Ramos (cell line): ENCODE results near the gene TNFAIP2.
"Not testable (repeated sequence)": the region's sequence is repeated elsewhere in the genome, so short reads cannot be mapped to it uniquely, and the experiment has no call there.

Experiments used
- in situ Hi-C: fragments of 300-500 bp; cut with MboI; formaldehyde crosslinking; loops from one replicate; pipeline ENCODE4 v1.14.3; 2022; ENCODE audit warnings: low sequenced_read_pairs; ENCODE audit not compliant: unreplicated experiment

The TNFAIP2 gene

DNA sequence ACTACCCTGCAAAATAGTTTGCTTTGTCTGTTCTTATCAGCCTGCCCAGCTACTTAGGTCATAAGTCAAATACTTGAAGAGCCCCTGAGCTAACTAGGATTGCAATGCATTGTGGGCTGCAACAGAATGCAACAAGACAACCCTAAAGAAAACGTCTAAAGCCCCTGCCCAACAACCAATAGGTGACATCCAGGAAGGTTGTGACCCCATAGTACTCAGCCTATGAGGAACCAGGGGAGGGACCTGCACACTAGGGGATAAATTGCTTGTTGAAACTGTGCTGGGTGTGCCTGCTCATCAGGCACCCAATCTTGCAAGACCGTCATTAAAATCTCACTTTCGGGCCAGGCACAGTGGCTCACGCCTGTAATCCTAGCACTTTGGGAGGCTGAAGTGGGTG lies 52.9 kb downstream of the TNFAIP2 start:
- in situ Hi-C loops = not testable (repeated sequence)

GRCh38 chr14:103177376-103177775 lies 54.1 kb downstream of the TNFAIP2 start:
- in situ Hi-C loops = no loop called here

DNA sequence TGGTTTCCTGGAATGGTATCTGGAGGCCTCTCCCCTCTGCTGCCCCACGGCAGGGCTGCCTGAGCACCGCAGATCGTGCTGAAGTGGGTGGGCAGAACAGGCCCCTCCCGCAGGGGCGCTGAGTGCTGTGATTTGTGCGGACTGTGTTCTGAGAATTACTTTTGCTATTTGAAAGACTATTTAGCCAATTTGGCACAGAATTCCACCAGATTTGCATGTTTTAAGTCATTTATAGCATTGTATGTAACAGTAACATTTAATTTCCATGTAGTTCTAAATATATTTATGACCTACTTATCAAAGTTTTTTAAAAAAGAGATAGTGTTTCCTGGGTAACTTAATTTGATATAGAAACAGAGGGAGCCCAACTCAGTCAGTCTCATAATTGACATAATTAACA lies 55.3 kb downstream of the TNFAIP2 start:
- in situ Hi-C loops = no loop called here

DNA sequence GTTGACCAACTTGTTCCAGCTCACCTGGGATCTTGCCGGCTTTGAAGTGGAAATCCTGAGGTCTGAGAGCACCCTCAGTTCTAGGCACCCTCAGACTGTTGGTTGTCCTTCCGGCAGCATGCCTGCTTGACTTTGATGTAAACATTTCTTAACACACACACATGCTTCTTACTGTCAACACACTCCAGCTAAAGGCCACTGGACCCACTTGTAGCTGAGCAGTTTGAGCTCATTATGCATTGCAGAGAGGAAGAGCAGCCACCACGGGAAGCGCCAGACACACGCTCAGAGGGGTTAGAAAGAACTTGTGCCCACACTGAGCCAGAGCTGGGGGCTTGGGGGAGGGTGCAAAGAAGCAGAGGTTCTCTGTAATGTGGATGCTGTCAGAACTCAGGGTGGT lies 55.8 kb downstream of the TNFAIP2 start:
- in situ Hi-C loops = no loop called here

- in situ Hi-C loops = no loop called here
These were observed 57.1 kb downstream of the TNFAIP2 start for GRCh38 chr14:103180331-103180730.

GRCh38 chr14:103184046-103184445 lies 60.8 kb downstream of the TNFAIP2 start:
- in situ Hi-C loops = no loop called here

DNA sequence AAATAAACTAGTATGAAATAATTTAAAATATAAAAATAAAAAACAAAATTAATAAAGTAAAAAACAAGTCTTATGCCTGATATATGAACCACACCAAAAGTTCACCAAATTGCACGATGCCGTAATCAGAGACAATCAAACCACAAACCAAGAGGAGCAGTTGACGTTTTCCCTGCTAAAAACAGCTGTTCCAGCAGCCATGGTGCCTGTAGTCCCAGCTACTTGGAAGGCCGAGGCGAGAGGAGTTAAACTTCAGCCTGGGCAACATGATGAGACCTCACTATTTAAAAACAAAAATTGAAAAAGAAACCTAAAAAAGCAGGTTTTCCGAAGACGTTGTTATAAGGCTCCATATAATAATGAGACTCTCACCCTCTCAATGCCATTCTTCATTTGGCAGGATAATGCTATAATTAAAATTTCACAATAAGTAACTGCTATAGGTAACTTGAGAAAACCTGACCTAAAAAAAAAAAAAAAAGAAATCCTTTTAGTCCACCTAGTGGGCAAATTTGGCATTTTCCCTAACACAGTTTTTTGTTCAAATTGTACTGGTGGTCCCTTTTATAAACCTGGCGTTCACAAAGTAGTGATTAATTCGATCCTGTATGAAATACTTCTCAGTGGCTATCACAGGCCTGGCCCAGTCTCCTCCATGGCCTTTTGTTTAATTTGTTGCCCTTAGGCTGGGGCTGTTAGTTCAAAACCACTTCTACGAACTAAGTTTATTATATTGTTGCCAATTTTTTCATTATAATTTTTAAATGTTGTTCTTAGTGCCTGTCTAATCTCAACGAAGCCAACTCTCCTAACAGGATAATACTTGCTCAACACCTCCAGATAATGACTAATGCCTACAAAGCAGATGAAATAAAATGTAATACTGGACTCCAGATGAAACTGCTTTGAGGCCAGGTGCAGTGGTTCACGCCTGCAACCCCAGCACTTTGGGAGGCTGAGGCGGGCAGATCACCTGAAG lies 62.1 kb downstream of the TNFAIP2 start:
- in situ Hi-C loops = no loop called here

DNA sequence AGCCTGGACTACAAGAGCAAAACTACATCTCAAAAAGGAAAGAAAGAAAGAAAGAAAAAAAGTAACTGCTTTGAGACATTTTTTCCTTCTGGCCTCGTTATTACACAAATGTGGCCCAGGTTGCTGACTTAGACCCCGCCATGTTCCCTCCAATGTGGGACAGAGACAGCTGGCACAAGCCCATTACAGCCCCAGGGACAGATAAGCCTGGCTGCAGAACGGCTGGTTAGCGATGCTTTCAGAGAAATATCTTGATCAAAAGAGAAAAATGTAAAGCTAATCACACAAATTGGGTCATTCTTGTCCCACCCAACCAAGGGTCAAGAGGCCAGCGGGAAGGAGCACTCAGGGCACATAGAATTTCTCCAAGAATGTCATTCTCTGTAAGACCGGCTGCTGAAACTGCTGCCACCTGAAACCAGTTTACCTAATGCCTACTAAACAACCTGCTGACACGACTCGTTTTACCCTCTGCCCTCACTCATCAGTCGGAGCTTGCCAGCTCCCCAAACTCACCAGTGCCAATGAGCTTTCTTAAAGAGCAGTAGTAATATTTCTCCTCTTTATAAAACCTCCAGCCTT lies 63.1 kb downstream of the TNFAIP2 start:
- in situ Hi-C loops = no loop called here
